ENCODE results near the gene NFATC2.

Gene NFATC2

DNA sequence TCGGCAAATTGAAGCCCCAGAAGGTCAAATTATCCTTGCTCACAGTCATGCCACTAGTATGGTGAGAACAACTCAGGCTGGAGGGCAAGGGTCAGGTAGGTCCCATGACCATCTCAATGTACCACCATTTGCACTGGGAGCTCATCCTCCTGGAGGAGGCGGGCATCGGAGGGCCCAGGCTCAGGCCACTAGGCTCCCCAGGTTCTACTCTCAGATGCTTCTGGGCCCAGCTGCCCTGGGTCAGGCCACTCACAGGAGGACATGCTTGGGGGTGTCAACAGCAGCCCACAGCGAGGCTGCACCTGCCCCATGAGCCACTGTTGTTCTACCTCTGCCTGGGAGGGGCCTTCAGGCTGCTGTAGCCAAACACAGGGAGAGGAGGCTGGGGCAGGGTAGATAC lies 39.1 kb downstream of the NFATC2 start:
- H3K79me2 ChIP-seq (ENCODE audit: control insufficient read depth, low read length): peaks cover 13% of the 10 kb centered on the region
- no peak overlapping the region for H3K4me2 ChIP-seq (ENCODE audit: low read length)
- H3K4me3 ChIP-seq (ENCODE audit: low read length): no peak overlapping the region
- 0 out of 2 replicates have a peak, but pooled peaks cover 3% of the 10 kb centered on the region for H3F3A ChIP-seq (ENCODE audit: control insufficient read depth, insufficient read depth)
- no peaks in the 10 kb centered on the region for H3K9me3 ChIP-seq (ENCODE audit: control insufficient read depth, insufficient read depth, low read length)
- no peaks in the 10 kb centered on the region for H3K27me3 ChIP-seq (ENCODE audit: control insufficient read depth, low read length)
- H3K36me3 ChIP-seq (ENCODE audit: control insufficient read depth, low read length): peaks cover 34% of the 10 kb centered on the region
- TF ChIP-seq EZH2phosphoT487 (IDR thresholded peaks at IDR 0.05; ENCODE audit: borderline replicate concordance, low read length) (no peak), CTCF (IDR thresholded peaks at IDR 0.05; ENCODE audit: low read depth, low read length, poor library complexity, severe bottlenecking) (no peak)
- no peak overlapping the region for H3K27ac ChIP-seq (ENCODE audit: low read depth, low read length)
- peaks cover 46% of the 10 kb centered on the region for H3K4me1 ChIP-seq (ENCODE audit: control insufficient read depth, low read length)
- H4K20me1 ChIP-seq (ENCODE audit: control insufficient read depth, insufficient read depth, low read depth, low read length): no peaks in the 10 kb centered on the region
- H3K9me2 ChIP-seq (replicated peaks; ENCODE audit: control insufficient read depth, low read length): no peaks in the 10 kb centered on the region

DNA sequence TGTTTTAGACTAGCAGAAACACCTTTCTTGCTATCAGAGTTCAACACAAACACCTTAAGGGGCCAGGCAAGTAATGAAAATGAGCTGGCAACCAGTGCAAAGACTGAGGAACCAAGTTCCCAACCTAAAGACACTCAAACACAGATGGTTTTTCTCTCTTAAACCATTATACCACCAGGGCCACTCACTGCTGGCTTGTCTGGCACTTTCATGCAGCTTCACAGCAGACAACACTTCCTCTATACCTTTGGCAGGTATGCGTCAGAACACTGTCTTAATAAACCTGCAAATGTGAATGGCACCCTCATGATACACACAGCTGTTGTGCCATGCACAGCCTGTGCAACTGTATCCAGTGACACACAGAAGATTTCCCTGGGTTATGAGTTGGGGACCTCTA lies 41.6 kb downstream of the NFATC2 start:
- H3K9me2 ChIP-seq (replicated peaks; ENCODE audit: control insufficient read depth, low read length): no peaks in the 10 kb centered on the region
- no peaks in the 10 kb centered on the region for H4K20me1 ChIP-seq (ENCODE audit: control insufficient read depth, insufficient read depth, low read depth, low read length)
- no peaks in the 10 kb centered on the region for H3K9me3 ChIP-seq (ENCODE audit: control insufficient read depth, insufficient read depth, low read length)
- no peaks in the 10 kb centered on the region for H3K27me3 ChIP-seq (ENCODE audit: control insufficient read depth, low read length)
- H3K27ac ChIP-seq (ENCODE audit: low read depth, low read length): no peak overlapping the region
- peaks cover 28% of the 10 kb centered on the region for H3K36me3 ChIP-seq (ENCODE audit: control insufficient read depth, low read length)
- no peak overlapping the region for H3K4me2 ChIP-seq (ENCODE audit: low read length)
- TF ChIP-seq CTCF (IDR thresholded peaks at IDR 0.05; ENCODE audit: low read depth, low read length, poor library complexity, severe bottlenecking) (no peak), EZH2phosphoT487 (IDR thresholded peaks at IDR 0.05; ENCODE audit: borderline replicate concordance, low read length) (no peak)
- peaks cover 30% of the 10 kb centered on the region for H3K79me2 ChIP-seq (ENCODE audit: control insufficient read depth, low read length)
- H3K4me3 ChIP-seq (ENCODE audit: low read length): no peak overlapping the region
- peaks cover 62% of the 10 kb centered on the region for H3K4me1 ChIP-seq (ENCODE audit: control insufficient read depth, low read length)
- H3F3A ChIP-seq (ENCODE audit: control insufficient read depth, insufficient read depth): 0 out of 2 replicates have a peak, but pooled peaks cover 3% of the 10 kb centered on the region

- Histone ChIP-seq H3F3A (ENCODE audit: control insufficient read depth, insufficient read depth) (0 out of 2 replicates have a peak, but pooled peaks cover 3% of the 10 kb centered on the region), H3K79me2 (ENCODE audit: control insufficient read depth, low read length) (peaks cover 26% of the 10 kb centered on the region)
- TF ChIP-seq CTCF (IDR thresholded peaks at IDR 0.05; ENCODE audit: low read depth, low read length, poor library complexity, severe bottlenecking): no peak
- no peak for TF ChIP-seq EZH2phosphoT487 (IDR thresholded peaks at IDR 0.05; ENCODE audit: borderline replicate concordance, low read length)
These were observed 42.2 kb downstream of the NFATC2 start for GRCh38 chr20:51500311-51500710.

More at GRCh38 chr20:51500311-51500710, 42.2 kb downstream of the NFATC2 start:
- Histone ChIP-seq H3K27ac (ENCODE audit: low read depth, low read length) (no peak overlapping the region), H3K36me3 (ENCODE audit: control insufficient read depth, low read length) (peaks cover 23% of the 10 kb centered on the region), H3K9me3 (ENCODE audit: control insufficient read depth, insufficient read depth, low read length) (no peaks in the 10 kb centered on the region), H3K27me3 (ENCODE audit: control insufficient read depth, low read length) (no peaks in the 10 kb centered on the region), H3K4me1 (ENCODE audit: control insufficient read depth, low read length) (peaks cover 55% of the 10 kb centered on the region), H3K9me2 (replicated peaks; ENCODE audit: control insufficient read depth, low read length) (no peaks in the 10 kb centered on the region), H3K4me3 (ENCODE audit: low read length) (no peak overlapping the region), H4K20me1 (ENCODE audit: control insufficient read depth, insufficient read depth, low read depth, low read length) (no peaks in the 10 kb centered on the region), H3K4me2 (ENCODE audit: low read length) (no peak overlapping the region)

Measured in DOHH2 (cell line).